ENCODE results near the gene DIP2B.

The DIP2B gene

DNA sequence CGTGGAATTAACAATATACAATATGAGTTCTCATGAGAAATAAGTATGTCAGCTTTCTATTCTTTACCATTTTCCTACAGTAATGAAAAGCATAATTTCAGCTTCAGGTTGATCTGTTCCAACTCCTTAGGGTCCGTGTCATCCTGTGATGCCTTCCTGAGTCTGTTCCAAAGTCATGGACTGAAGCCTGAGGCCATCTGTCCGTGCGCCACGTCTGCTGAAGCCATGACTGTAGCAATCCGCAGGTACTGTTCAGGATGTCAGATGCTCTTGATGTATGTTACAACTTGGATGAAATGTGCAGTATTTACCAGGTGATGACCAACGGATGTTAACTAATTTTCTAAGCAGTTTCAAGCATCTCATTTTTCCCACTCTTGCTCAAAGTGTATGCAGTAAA lies 192.1 kb downstream of the DIP2B start:
- Histone ChIP-seq H3K4me1 (ENCODE audit: control insufficient read depth, low read depth, low read length) (no peaks in the 10 kb centered on the region), H3K27ac (ENCODE audit: low read length) (no peak overlapping the region), H3K9me3 (ENCODE audit: control insufficient read depth, low read depth, low read length) (no peaks in the 10 kb centered on the region), H3K4me3 (ENCODE audit: low read length) (no peak overlapping the region), H3K36me3 (ENCODE audit: control insufficient read depth, low read depth, low read length) (peaks cover 41% of the 10 kb centered on the region), H3K27me3 (ENCODE audit: control insufficient read depth, insufficient read depth, low read length) (no peaks in the 10 kb centered on the region), H3K9ac (ENCODE audit: low read length) (no peak overlapping the region)

DNA sequence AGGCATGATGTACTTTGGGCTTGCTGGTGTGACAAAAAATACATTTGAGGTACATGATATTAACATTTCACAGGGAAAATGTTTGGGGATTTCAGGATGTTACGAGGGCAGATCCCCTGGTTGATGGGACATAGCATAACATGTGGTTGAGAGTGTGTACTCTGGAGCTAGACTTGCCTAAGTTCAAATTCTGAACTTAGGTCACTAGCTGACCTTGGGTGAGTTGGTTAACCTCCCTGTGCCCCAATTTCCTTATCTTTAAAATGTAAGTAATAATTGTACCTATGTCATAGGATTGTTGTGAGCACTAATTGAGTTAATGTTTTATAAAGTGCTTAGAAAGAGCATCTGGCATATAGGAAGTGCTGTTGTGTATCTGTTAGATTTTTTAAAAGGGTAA lies 194.4 kb downstream of the DIP2B start:
- H3K27ac ChIP-seq (ENCODE audit: low read length): no peak overlapping the region
- no peaks in the 10 kb centered on the region for H3K27me3 ChIP-seq (ENCODE audit: control insufficient read depth, insufficient read depth, low read length)
- no peaks in the 10 kb centered on the region for H3K9me3 ChIP-seq (ENCODE audit: control insufficient read depth, low read depth, low read length)
- H3K9ac ChIP-seq (ENCODE audit: low read length): no peak overlapping the region
- H3K4me1 ChIP-seq (ENCODE audit: control insufficient read depth, low read depth, low read length): no peaks in the 10 kb centered on the region
- no peak overlapping the region for H3K4me3 ChIP-seq (ENCODE audit: low read length)
- peaks cover 40% of the 10 kb centered on the region for H3K36me3 ChIP-seq (ENCODE audit: control insufficient read depth, low read depth, low read length)

DNA sequence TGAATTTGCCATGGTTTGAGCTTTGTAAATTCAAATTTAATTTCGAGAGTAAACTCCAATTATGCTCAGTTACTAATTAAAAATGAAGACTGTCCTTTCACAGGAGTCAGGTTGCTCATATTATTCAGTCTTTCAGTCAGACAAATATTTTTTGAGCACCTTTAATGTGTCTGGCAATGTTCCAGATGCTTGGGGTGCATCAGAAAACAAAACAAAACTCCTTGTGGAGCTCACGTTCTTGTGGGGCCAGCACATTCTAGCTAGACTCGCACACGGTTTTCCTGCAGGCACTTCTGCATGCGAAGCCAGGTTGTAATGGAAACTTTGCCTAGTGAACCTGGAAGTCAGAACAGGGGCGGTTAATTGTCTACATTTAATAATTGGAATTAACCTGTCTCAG lies 195.2 kb downstream of the DIP2B start:
- Histone ChIP-seq H3K27ac (ENCODE audit: low read length) (no peak overlapping the region), H3K4me1 (ENCODE audit: control insufficient read depth, low read depth, low read length) (no peaks in the 10 kb centered on the region), H3K27me3 (ENCODE audit: control insufficient read depth, insufficient read depth, low read length) (no peaks in the 10 kb centered on the region), H3K9ac (ENCODE audit: low read length) (no peak overlapping the region), H3K4me3 (ENCODE audit: low read length) (no peak overlapping the region), H3K36me3 (ENCODE audit: control insufficient read depth, low read depth, low read length) (peaks cover 44% of the 10 kb centered on the region), H3K9me3 (ENCODE audit: control insufficient read depth, low read depth, low read length) (no peaks in the 10 kb centered on the region)

DNA sequence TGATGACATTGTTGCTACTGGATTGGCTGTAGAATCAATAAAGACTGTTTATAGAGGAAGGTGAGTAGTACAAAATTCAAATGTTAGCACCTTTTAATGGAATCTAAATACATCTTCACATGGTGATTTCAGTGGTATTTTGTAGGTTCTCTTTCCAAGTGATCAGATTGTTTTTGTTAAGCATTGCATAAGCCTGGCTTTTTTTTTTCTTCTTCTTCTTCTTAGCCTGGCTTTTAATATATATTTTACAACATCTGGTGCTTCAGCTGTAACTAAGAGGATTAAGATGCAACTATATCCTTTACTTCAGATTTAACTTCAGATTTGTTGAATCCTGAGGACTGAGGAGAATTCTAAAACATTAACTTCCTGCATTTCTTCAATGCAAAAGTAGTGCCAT lies 201.8 kb downstream of the DIP2B start:
- Histone ChIP-seq H3K9ac (ENCODE audit: low read length) (no peak overlapping the region), H3K4me3 (ENCODE audit: low read length) (no peak overlapping the region), H3K27me3 (ENCODE audit: control insufficient read depth, insufficient read depth, low read length) (no peaks in the 10 kb centered on the region), H3K27ac (ENCODE audit: low read length) (no peak overlapping the region), H3K4me1 (ENCODE audit: control insufficient read depth, low read depth, low read length) (no peaks in the 10 kb centered on the region), H3K36me3 (ENCODE audit: control insufficient read depth, low read depth, low read length) (peaks cover 40% of the 10 kb centered on the region), H3K9me3 (ENCODE audit: control insufficient read depth, low read depth, low read length) (no peaks in the 10 kb centered on the region)

DNA sequence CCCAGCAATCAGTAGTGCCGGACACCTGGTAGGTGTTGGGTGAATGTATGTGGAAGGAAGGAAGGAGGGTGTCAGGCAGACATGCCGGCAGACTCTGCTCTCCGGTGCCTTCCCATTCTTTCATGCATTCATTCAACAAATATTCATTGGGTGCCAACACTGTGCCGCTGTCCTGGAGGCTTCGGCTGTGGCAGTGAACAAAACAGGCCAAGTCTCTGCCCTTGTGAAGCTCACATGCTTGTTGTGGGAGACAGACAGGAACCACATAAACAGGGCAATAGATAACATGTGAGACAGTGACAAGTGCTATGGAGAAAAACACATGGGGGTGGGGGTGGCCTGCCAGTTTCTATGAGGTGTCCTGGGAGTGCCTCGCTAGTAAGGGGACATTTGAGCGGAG lies 202.6 kb downstream of the DIP2B start:
- H3K36me3 ChIP-seq (ENCODE audit: control insufficient read depth, low read depth, low read length): peaks cover 40% of the 10 kb centered on the region

DNA sequence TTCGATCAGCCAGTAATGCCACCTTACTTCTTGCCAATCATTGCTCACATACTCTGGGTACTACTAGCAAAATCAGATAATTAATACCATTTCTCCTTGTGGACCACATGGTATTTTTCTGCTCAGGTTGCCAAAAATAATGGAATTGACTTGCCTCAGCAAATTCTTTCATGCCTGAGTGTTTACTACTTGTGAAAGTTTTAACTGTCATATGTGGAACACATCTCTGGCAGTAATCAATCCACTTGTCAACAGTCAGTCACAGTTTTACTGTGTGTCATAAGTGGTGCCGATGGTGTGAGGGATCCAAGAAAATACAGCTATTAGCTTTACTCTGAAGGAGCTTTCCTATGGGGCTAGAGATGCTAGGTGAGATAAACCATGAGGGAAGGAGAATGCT lies 203.8 kb downstream of the DIP2B start:
- Histone ChIP-seq H3K27me3 (ENCODE audit: control insufficient read depth, insufficient read depth, low read length) (no peaks in the 10 kb centered on the region), H3K27ac (ENCODE audit: low read length) (no peak overlapping the region), H3K9ac (ENCODE audit: low read length) (no peak overlapping the region), H3K4me1 (ENCODE audit: control insufficient read depth, low read depth, low read length) (no peaks in the 10 kb centered on the region), H3K4me3 (ENCODE audit: low read length) (no peak overlapping the region), H3K9me3 (ENCODE audit: control insufficient read depth, low read depth, low read length) (no peaks in the 10 kb centered on the region), H3K36me3 (ENCODE audit: control insufficient read depth, low read depth, low read length) (peaks cover 40% of the 10 kb centered on the region)

More for the DNA sequence above, 202.6 kb downstream of the DIP2B start:
- no peaks in the 10 kb centered on the region for H3K9me3 ChIP-seq (ENCODE audit: control insufficient read depth, low read depth, low read length)
- H3K4me1 ChIP-seq (ENCODE audit: control insufficient read depth, low read depth, low read length): no peaks in the 10 kb centered on the region
- no peak overlapping the region for H3K27ac ChIP-seq (ENCODE audit: low read length)
- no peaks in the 10 kb centered on the region for H3K27me3 ChIP-seq (ENCODE audit: control insufficient read depth, insufficient read depth, low read length)
- H3K9ac ChIP-seq (ENCODE audit: low read length): no peak overlapping the region
- no peak overlapping the region for H3K4me3 ChIP-seq (ENCODE audit: low read length)

DNA sequence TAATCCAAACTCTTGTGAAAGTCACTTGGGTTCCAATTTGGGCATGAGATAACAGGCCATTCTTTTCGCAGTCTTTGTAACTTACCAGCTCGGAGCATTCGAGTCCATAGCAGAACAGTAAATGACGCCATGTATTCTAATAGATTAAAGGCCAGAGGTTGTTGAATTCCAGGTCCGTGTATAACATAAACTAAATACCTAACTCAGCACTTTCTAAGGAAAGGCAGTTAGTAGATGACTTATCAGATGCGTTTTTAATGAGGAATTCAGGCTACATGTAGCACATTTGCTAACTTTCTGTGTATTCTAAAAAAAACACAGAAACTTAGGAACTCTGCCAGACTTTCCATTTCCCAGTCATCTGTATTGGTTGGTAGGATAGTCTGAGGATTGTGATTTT lies 206.3 kb downstream of the DIP2B start:
- Histone ChIP-seq H3K36me3 (ENCODE audit: control insufficient read depth, low read depth, low read length) (peaks cover 42% of the 10 kb centered on the region), H3K4me3 (ENCODE audit: low read length) (no peak overlapping the region), H3K27me3 (ENCODE audit: control insufficient read depth, insufficient read depth, low read length) (no peaks in the 10 kb centered on the region), H3K9me3 (ENCODE audit: control insufficient read depth, low read depth, low read length) (no peaks in the 10 kb centered on the region), H3K27ac (ENCODE audit: low read length) (no peak overlapping the region), H3K9ac (ENCODE audit: low read length) (no peak overlapping the region), H3K4me1 (ENCODE audit: control insufficient read depth, low read depth, low read length) (no peaks in the 10 kb centered on the region)

DNA sequence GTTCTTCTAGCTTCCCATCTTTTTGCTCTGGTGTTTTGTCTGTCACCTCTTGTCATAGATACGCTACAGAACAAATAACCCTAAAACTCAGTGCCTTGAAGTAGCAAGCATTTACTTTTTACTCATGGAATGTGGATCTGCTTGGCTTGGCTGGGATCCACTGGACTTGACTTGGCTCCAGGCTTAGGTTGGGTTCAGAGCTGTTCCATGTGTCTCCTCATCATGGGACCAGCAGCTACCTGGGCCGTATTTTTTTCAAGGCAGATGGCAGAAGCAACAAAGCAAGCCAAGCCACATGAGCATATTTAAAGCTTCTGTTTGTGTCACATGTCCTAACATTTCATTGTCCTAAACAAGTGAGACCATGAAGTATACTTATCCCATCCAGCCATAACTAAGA lies 210.4 kb downstream of the DIP2B start:
- H3K27me3 ChIP-seq (ENCODE audit: control insufficient read depth, insufficient read depth, low read length): no peaks in the 10 kb centered on the region
- no peaks in the 10 kb centered on the region for H3K9me3 ChIP-seq (ENCODE audit: control insufficient read depth, low read depth, low read length)
- no peak overlapping the region for H3K27ac ChIP-seq (ENCODE audit: low read length)
- peaks cover 30% of the 10 kb centered on the region for H3K36me3 ChIP-seq (ENCODE audit: control insufficient read depth, low read depth, low read length)
- H3K9ac ChIP-seq (ENCODE audit: low read length): no peak overlapping the region
- no peaks in the 10 kb centered on the region for H3K4me1 ChIP-seq (ENCODE audit: control insufficient read depth, low read depth, low read length)
- H3K4me3 ChIP-seq (ENCODE audit: low read length): no peak overlapping the region

DNA sequence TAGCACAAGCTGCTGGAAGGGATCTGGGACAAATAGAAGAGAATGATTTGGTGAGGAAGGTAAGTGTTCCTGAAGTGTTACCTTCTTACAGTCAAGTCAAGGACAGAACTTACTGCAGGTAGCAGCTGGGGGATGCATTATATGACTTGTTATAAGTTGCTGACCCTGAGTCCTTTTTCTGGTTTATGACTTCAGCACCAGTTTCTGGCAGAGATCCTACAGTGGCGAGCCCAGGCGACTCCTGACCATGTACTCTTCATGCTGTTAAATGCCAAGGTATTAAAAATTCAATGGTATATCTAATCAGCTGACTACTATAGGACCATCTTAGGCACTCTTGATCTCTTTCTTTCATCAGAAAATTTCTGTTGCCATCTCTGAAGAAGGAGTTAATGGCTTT lies 214.0 kb downstream of the DIP2B start:
- no peaks in the 10 kb centered on the region for H3K27me3 ChIP-seq (ENCODE audit: control insufficient read depth, insufficient read depth, low read length)
- H3K9ac ChIP-seq (ENCODE audit: low read length): no peak overlapping the region
- H3K4me1 ChIP-seq (ENCODE audit: control insufficient read depth, low read depth, low read length): no peaks in the 10 kb centered on the region
- no peak overlapping the region for H3K4me3 ChIP-seq (ENCODE audit: low read length)
- peaks cover 52% of the 10 kb centered on the region for H3K36me3 ChIP-seq (ENCODE audit: control insufficient read depth, low read depth, low read length)
- no peak overlapping the region for H3K27ac ChIP-seq (ENCODE audit: low read length)
- no peaks in the 10 kb centered on the region for H3K9me3 ChIP-seq (ENCODE audit: control insufficient read depth, low read depth, low read length)

DNA sequence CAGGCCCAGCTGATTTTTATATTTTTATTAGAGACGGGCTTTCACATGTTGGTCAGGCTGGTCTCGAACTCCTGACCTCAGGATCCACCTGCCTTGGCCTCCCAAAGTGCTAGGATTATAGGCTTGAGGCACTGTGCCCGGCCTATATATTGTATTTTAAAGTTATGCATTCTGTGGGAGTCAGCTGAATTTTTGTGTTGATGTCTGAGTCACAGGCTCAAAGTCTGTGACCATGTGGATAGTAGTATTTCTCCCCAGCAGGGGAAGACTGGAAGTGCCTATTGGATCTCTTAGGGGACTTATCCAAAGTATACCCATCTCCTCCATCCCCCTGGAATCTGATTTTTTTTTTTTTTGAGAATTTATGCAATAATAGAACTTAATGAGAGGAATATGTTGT lies 215.3 kb downstream of the DIP2B start:
- Histone ChIP-seq H3K9ac (ENCODE audit: low read length) (no peak overlapping the region), H3K4me3 (ENCODE audit: low read length) (no peak overlapping the region), H3K27me3 (ENCODE audit: control insufficient read depth, insufficient read depth, low read length) (no peaks in the 10 kb centered on the region), H3K9me3 (ENCODE audit: control insufficient read depth, low read depth, low read length) (no peaks in the 10 kb centered on the region), H3K36me3 (ENCODE audit: control insufficient read depth, low read depth, low read length) (peaks cover 55% of the 10 kb centered on the region), H3K4me1 (ENCODE audit: control insufficient read depth, low read depth, low read length) (no peaks in the 10 kb centered on the region), H3K27ac (ENCODE audit: low read length) (no peak overlapping the region)

DNA sequence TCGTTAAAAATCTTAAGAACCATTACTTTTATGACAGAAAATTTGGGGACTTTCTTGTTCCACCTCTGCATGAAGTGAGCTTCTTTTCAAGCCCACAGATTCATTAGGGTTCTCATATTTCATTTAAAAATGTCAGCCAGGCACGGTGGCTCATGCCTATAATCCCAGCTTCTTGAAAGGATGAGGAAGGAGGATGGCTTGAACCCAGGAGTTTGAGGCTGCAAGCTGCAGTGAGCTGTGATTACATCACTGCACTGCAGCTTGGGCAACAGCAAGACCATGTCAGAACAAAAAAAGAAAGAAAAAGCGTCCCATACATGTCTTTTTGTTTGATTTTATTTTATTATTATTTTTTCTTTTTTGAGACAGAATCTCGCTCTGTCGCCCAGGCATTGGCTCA lies 215.7 kb downstream of the DIP2B start:
- Histone ChIP-seq H3K4me1 (ENCODE audit: control insufficient read depth, low read depth, low read length) (no peaks in the 10 kb centered on the region), H3K36me3 (ENCODE audit: control insufficient read depth, low read depth, low read length) (peaks cover 53% of the 10 kb centered on the region), H3K9ac (ENCODE audit: low read length) (no peak overlapping the region), H3K4me3 (ENCODE audit: low read length) (no peak overlapping the region), H3K27ac (ENCODE audit: low read length) (no peak overlapping the region), H3K27me3 (ENCODE audit: control insufficient read depth, insufficient read depth, low read length) (no peaks in the 10 kb centered on the region), H3K9me3 (ENCODE audit: control insufficient read depth, low read depth, low read length) (no peaks in the 10 kb centered on the region)

DNA sequence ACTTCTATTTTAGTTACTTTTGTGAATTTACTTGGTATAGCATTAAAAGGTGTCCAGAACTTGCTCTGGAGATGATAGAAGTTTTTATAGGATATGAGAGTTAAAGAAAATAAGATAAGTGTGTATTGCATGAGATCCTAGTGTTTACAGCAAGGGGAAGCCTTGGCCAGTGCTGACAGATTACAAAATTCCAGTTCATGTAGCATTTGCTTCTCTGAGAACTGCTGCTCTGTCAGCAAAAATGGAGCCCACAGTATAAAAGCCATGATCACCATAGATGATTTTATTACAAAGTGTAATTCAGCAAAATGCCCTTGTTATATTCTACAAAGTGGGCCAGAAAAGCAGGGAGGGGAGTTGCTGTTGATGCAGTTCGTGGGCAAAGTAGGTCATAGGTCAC lies 219.1 kb downstream of the DIP2B start:
- Histone ChIP-seq H3K4me3 (ENCODE audit: low read length) (no peak overlapping the region), H3K36me3 (ENCODE audit: control insufficient read depth, low read depth, low read length) (peaks cover 59% of the 10 kb centered on the region)

More for the DNA sequence above, 219.1 kb downstream of the DIP2B start:
- H3K27ac ChIP-seq (ENCODE audit: low read length): no peak overlapping the region
- H3K9ac ChIP-seq (ENCODE audit: low read length): no peak overlapping the region
- no peaks in the 10 kb centered on the region for H3K4me1 ChIP-seq (ENCODE audit: control insufficient read depth, low read depth, low read length)
- H3K9me3 ChIP-seq (ENCODE audit: control insufficient read depth, low read depth, low read length): no peaks in the 10 kb centered on the region
- no peaks in the 10 kb centered on the region for H3K27me3 ChIP-seq (ENCODE audit: control insufficient read depth, insufficient read depth, low read length)
